NOMO-1 treated with dmso at 0.1 percent for 144 hours (cell line): ENCODE data around the gene NCOA7.
"Not testable (repeated sequence)": the region's sequence is repeated elsewhere in the genome, so short reads cannot be mapped to it uniquely, and the experiment has no call there.

Source experiments
- DNase-seq: peaks from one replicate; lab custom pipeline; 2025; ENCODE audit not compliant: unreplicated experiment; lab: John Stamatoyannopoulos, UW

Gene NCOA7

GRCh38 chr6:125791151-125791819, 525 bp downstream of the NCOA7 start:
- DNase-seq = no peak

GRCh38 chr6:125791820-125792165, 1.0 kb downstream of the NCOA7 start:
- no peak for DNase-seq

- no peak for DNase-seq
Measured at GRCh38 chr6:125792172-125792571, 1.4 kb downstream of the NCOA7 start.

GRCh38 chr6:125792680-125793079, 1.9 kb downstream of the NCOA7 start:
- no peak for DNase-seq

GRCh38 chr6:125793280-125793679, 2.5 kb downstream of the NCOA7 start:
- no peak for DNase-seq

GRCh38 chr6:125793863-125794262, 3.1 kb downstream of the NCOA7 start:
- DNase-seq = no peak

GRCh38 chr6:125794342-125795137, 3.8 kb downstream of the NCOA7 start:
- DNase-seq = no peak

GRCh38 chr6:125795301-125795700, 4.5 kb downstream of the NCOA7 start:
- no peak for DNase-seq

- DNase-seq = no peak
Measured at GRCh38 chr6:125797120-125797885, 6.5 kb downstream of the NCOA7 start.

GRCh38 chr6:125797886-125798444, 7.2 kb downstream of the NCOA7 start:
- DNase-seq = no peak

GRCh38 chr6:125798734-125799508, 8.2 kb downstream of the NCOA7 start:
- DNase-seq = peak; percentile 70

- DNase-seq = no peak
Measured at GRCh38 chr6:125802383-125802782, 11.6 kb downstream of the NCOA7 start.

- DNase-seq = no peak
Measured at GRCh38 chr6:125802943-125803377, 12.2 kb downstream of the NCOA7 start.

GRCh38 chr6:125804264-125804663, 13.5 kb downstream of the NCOA7 start:
- no peak for DNase-seq

GRCh38 chr6:125804866-125805425, 14.2 kb downstream of the NCOA7 start:
- DNase-seq = not testable (repeated sequence)

GRCh38 chr6:125806813-125807212, 16.1 kb downstream of the NCOA7 start:
- DNase-seq = no peak

GRCh38 chr6:125807293-125807692, 16.5 kb downstream of the NCOA7 start:
- no peak for DNase-seq

GRCh38 chr6:125808060-125808459, 17.3 kb downstream of the NCOA7 start:
- DNase-seq = no peak

- no peak for DNase-seq
Measured at GRCh38 chr6:125808591-125808990, 17.8 kb downstream of the NCOA7 start.

GRCh38 chr6:125809570-125810170, 18.9 kb downstream of the NCOA7 start:
- no peak for DNase-seq
